MM.1S (cell line): ENCODE measurements around the gene KCNIP4.

ENCODE experiments used
- DNase-seq: peaks from one replicate; pipeline ENCODE4 v3.0.0-alpha.2; 2015
- H2AFZ ChIP-seq: fragments of 300-600 bp; sonication (generic); 2 replicates; pipeline ENCODE4 v1.6.0; 2016; ENCODE audit warnings: antibody characterized with exemption, low read length
- H3F3A ChIP-seq: fragments of 300-600 bp; sonication (generic); 2 replicates; pipeline ENCODE4 v1.6.1; 2016; ENCODE audit warnings: mild to moderate bottlenecking, antibody characterized with exemption, low read length, moderate library complexity, mixed read lengths; ENCODE audit not compliant: insufficient read depth
- H3K27ac ChIP-seq: fragments of 300-600 bp; sonication (generic); 2 replicates; pipeline ENCODE4 v1.5.1; 2016; ENCODE audit warnings: mild to moderate bottlenecking, low read length
- H3K27me3 ChIP-seq: fragments of 300-600 bp; sonication (generic); replicated peaks from 2 replicates; pipeline ENCODE4 v1.6.0; 2016; ENCODE audit warnings: low read length; ENCODE audit not compliant: insufficient read depth
- H3K36me3 ChIP-seq: fragments of 300-600 bp; sonication (generic); replicated peaks from 2 replicates; pipeline ENCODE4 v1.6.1; 2016; ENCODE audit warnings: mild to moderate bottlenecking, low read length, mixed read lengths; ENCODE audit not compliant: insufficient read depth
- H3K4me1 ChIP-seq: fragments of 300-600 bp; sonication (generic); 2 replicates; pipeline ENCODE4 v1.6.1; 2016; ENCODE audit warnings: low read length, mixed read lengths
- H3K4me2 ChIP-seq: fragments of 300-600 bp; sonication (generic); 2 replicates; pipeline ENCODE4 v1.6.0; 2016; ENCODE audit warnings: low read depth, low read length
- H3K4me3 ChIP-seq: fragments of 300-600 bp; sonication (generic); 2 replicates; pipeline ENCODE4 v1.5.1; 2016; ENCODE audit warnings: low read length, mixed read lengths
- H3K79me2 ChIP-seq: fragments of 300-600 bp; sonication (generic); 2 replicates; pipeline ENCODE4 v1.6.1; 2016; ENCODE audit warnings: mixed run types, low read length, mixed read lengths
- H3K9ac ChIP-seq: fragments of 300-600 bp; sonication (generic); 2 replicates; pipeline ENCODE4 v1.6.1; 2016; ENCODE audit warnings: low read length, mixed read lengths
- H3K9me2 ChIP-seq: fragments of 300-600 bp; sonication (generic); replicated peaks from 2 replicates; pipeline ENCODE4 v1.6.1; 2016; ENCODE audit warnings: mild to moderate bottlenecking, low read length, mixed read lengths; ENCODE audit not compliant: insufficient read depth
- H3K9me3 ChIP-seq: fragments of 300-600 bp; sonication (generic); replicated peaks from 2 replicates; pipeline ENCODE4 v1.6.1; 2016; ENCODE audit warnings: mild to moderate bottlenecking, low read length, mixed read lengths; ENCODE audit not compliant: insufficient read depth
- H4K20me1 ChIP-seq: fragments of 300-600 bp; sonication (generic); 2 replicates; pipeline ENCODE4 v1.6.1; 2016; ENCODE audit warnings: mild to moderate bottlenecking, low read length, moderate library complexity, mixed read lengths; ENCODE audit not compliant: insufficient read depth
- CTCF ChIP-seq: fragments of 300-600 bp; sonication (generic); IDR thresholded peaks from 2 replicates; pipeline ENCODE4 v1.5.1; 2016; ENCODE audit warnings: antibody characterized with exemption, low read length, mixed read lengths
- EZH2 ChIP-seq: fragments of 300-600 bp; sonication (generic); optimal IDR thresholded peaks from 2 replicates; pipeline ENCODE3; 2017; ENCODE audit warnings: low read depth, mild to moderate bottlenecking, antibody characterized with exemption, low read length, mixed read lengths
- EZH2phosphoT487 ChIP-seq: fragments of 300-600 bp; sonication (generic); IDR thresholded peaks from 2 replicates; pipeline ENCODE4 v1.6.1; 2018; ENCODE audit warnings: antibody characterized with exemption, low read length

Gene KCNIP4

DNA sequence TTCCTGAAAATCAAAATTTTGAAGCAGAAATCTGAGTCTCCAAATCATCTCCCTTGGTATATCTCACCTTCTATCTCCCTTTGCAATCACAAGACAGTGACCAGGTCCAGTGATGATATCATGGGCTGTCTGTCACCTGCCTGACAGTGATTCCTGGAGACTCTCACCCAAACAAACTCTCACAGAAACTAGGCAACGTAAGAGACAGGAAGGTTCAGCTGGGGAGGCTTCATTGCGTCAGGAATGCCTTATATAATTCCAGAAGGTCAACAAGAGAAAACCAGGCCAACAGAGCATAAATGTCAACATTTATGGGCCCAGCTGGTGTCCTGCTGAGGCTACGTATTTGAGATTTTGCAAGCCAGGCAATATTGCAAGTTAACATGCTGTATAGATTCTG, 412.7 kb downstream of the KCNIP4 start:
- H3K4me3 ChIP-seq, result no peak overlapping the region
- no peaks in the 10 kb centered on the region for H3K27me3 ChIP-seq
- H3K79me2 ChIP-seq, result no peaks in the 10 kb centered on the region
- no peak overlapping the region for H3K27ac ChIP-seq
- no peak for DNase-seq
- TF ChIP-seq CTCF, result no peak
- TF ChIP-seq EZH2phosphoT487, result no peak
- TF ChIP-seq EZH2, result no peak
- H2AFZ ChIP-seq, result no peak overlapping the region
- no peaks in the 10 kb centered on the region for H3K9me3 ChIP-seq
- no peaks in the 10 kb centered on the region for H3K36me3 ChIP-seq
- no peaks in the 10 kb centered on the region for H3K9me2 ChIP-seq
- H3K9ac ChIP-seq, result no peak overlapping the region
- no peak overlapping the region for H3K4me2 ChIP-seq
- no peaks in the 10 kb centered on the region for H3F3A ChIP-seq
- H3K4me1 ChIP-seq, result no peaks in the 10 kb centered on the region
- no peaks in the 10 kb centered on the region for H4K20me1 ChIP-seq

DNA sequence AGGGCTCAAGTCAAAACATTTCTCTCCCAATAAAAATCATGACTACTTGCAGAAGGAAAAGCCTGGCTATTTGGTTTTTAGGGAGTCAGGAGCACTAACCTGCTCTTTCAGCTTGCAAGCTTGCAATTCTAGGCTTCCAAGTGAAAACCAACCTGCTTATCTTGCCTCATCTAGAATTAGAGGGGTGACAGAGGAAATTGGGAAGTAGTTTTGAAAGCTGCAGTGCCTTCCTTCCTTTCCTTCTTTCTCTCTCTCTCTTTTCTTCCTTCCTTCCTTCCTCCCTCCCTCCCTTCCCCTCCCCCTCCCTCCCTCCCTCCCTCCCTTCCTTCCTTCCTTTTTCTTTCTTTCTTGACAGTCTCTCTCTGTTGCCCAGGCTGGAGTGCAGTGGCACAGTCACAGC, 417.5 kb downstream of the KCNIP4 start:
- Histone ChIP-seq H3K9ac (no peak overlapping the region), H3K9me3 (no peaks in the 10 kb centered on the region), H3K27me3 (no peaks in the 10 kb centered on the region), H3K4me3 (no peak overlapping the region), H2AFZ (no peak overlapping the region), H3K79me2 (no peaks in the 10 kb centered on the region), H3K36me3 (no peaks in the 10 kb centered on the region), H4K20me1 (no peaks in the 10 kb centered on the region), H3F3A (no peaks in the 10 kb centered on the region), H3K9me2 (no peaks in the 10 kb centered on the region), H3K4me1 (no peaks in the 10 kb centered on the region), H3K27ac (no peak overlapping the region), H3K4me2 (no peak overlapping the region)
- TF ChIP-seq EZH2 (no peak), EZH2phosphoT487 (no peak), CTCF (no peak)
- DNase-seq, result no peak

DNA sequence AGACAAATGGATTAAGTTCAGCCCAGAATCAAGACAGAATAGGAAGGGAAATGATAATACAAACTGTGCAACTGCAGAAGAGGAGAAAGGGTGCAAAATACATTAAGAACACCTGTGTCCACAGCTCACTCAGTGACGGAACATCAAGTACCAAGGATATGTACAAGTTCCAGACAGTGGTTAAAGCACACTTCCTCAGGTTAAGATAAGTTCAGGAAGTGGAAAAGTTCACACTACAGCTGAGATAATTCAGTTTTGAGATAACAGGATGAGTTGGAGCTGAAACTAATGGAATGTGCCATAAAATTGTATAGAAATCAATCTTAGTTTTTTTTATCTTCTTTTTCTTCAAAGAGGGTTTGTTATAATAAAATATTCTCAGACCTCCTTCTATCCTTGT, 419.4 kb downstream of the KCNIP4 start:
- H3K4me1 ChIP-seq, result no peaks in the 10 kb centered on the region
- no peaks in the 10 kb centered on the region for H3K36me3 ChIP-seq
- DNase-seq, result no peak
- no peaks in the 10 kb centered on the region for H4K20me1 ChIP-seq
- H2AFZ ChIP-seq, result no peak overlapping the region
- no peaks in the 10 kb centered on the region for H3K27me3 ChIP-seq
- no peaks in the 10 kb centered on the region for H3K9me3 ChIP-seq
- H3K9me2 ChIP-seq, result no peaks in the 10 kb centered on the region
- no peak overlapping the region for H3K9ac ChIP-seq
- no peaks in the 10 kb centered on the region for H3F3A ChIP-seq
- no peak overlapping the region for H3K27ac ChIP-seq
- TF ChIP-seq EZH2phosphoT487 (no peak), CTCF (no peak), EZH2 (no peak)
- H3K79me2 ChIP-seq, result no peaks in the 10 kb centered on the region
- no peak overlapping the region for H3K4me3 ChIP-seq
- no peak overlapping the region for H3K4me2 ChIP-seq

- TF ChIP-seq EZH2, result no peak
- TF ChIP-seq CTCF, result no peak
- DNase-seq, result no peak
- no peaks in the 10 kb centered on the region for H3K36me3 ChIP-seq
- H3K9me3 ChIP-seq, result no peaks in the 10 kb centered on the region
- no peaks in the 10 kb centered on the region for H3K4me1 ChIP-seq
- no peak overlapping the region for H3K4me3 ChIP-seq
- H2AFZ ChIP-seq, result no peak overlapping the region
- H3K4me2 ChIP-seq, result no peak overlapping the region
- H3K27me3 ChIP-seq, result no peaks in the 10 kb centered on the region
- H3K9me2 ChIP-seq, result no peaks in the 10 kb centered on the region
- no peak overlapping the region for H3K9ac ChIP-seq
- no peak overlapping the region for H3K27ac ChIP-seq
- H3F3A ChIP-seq, result no peaks in the 10 kb centered on the region
- H4K20me1 ChIP-seq, result no peaks in the 10 kb centered on the region
- no peaks in the 10 kb centered on the region for H3K79me2 ChIP-seq
These were observed 426.3 kb downstream of the KCNIP4 start for GRCh38 chr4:21522296-21522695.
